T-helper 9 cell (primary cell): ENCODE data around the gene HOMER3.
"Not testable (repeated sequence)": the region's sequence is repeated elsewhere in the genome, so short reads cannot be mapped to it uniquely, and the experiment has no call there.

Source experiments
- DNase-seq: peaks from one replicate; pipeline ENCODE4 v3.0.0-alpha.2; 2020

HOMER3 gene

GRCh38 chr19:18922228-18922985 lies 18.6 kb downstream of the HOMER3 start:
- DNase-seq, result no peak

- DNase-seq, result no peak
Observed at GRCh38 chr19:18921593-18921992, 19.4 kb downstream of the HOMER3 start.

- no peak for DNase-seq
Observed at GRCh38 chr19:18920400-18920799, 20.6 kb downstream of the HOMER3 start.

- DNase-seq, result no peak
Observed at GRCh38 chr19:18919900-18920214, 21.2 kb downstream of the HOMER3 start.

GRCh38 chr19:18919086-18919899 lies 21.7 kb downstream of the HOMER3 start, which contains the start of the genes COPE and DDX49:
COPE (minus strand) TSS chr19:18919387; CDS start chr19:18919348, 39 bp downstream.
DDX49 (plus strand) TSS chr19:18919715; CDS start chr19:18919742, 27 bp downstream.
- peak; percentile 96 for DNase-seq

GRCh38 chr19:18917593-18917992 lies 23.4 kb downstream of the HOMER3 start:
- not testable (repeated sequence) for DNase-seq

- DNase-seq, result no peak
Observed at GRCh38 chr19:18915639-18916038, 25.4 kb downstream of the HOMER3 start.

- DNase-seq, result no peak
Observed at GRCh38 chr19:18913466-18913865, 27.6 kb downstream of the HOMER3 start.

GRCh38 chr19:18912933-18913332 lies 28.1 kb downstream of the HOMER3 start:
- DNase-seq, result no peak

- DNase-seq, result no peak
Observed at GRCh38 chr19:18910801-18911436, 30.1 kb downstream of the HOMER3 start.

GRCh38 chr19:18910010-18910409 lies 31.0 kb downstream of the HOMER3 start:
- DNase-seq, result no peak

- no peak for DNase-seq
Observed at GRCh38 chr19:18908917-18909619, 31.9 kb downstream of the HOMER3 start.

GRCh38 chr19:18906605-18907519 lies 34.2 kb downstream of the HOMER3 start:
- no peak for DNase-seq

GRCh38 chr19:18905513-18906236 lies 35.3 kb downstream of the HOMER3 start:
- DNase-seq, result no peak

GRCh38 chr19:18905058-18905456 lies 36.0 kb downstream of the HOMER3 start:
- no peak for DNase-seq

GRCh38 chr19:18904334-18905057 lies 36.5 kb downstream of the HOMER3 start:
- DNase-seq, result no peak

- DNase-seq, result no peak
Observed at GRCh38 chr19:18903156-18904037, 37.6 kb downstream of the HOMER3 start.

- not testable (repeated sequence) for DNase-seq
Observed at GRCh38 chr19:18902519-18902918, 38.5 kb downstream of the HOMER3 start.

GRCh38 chr19:18901491-18901890 lies 39.5 kb downstream of the HOMER3 start:
- DNase-seq, result no peak
